ENCODE results near the gene HCAR2.
"Not testable (repeated sequence)": the region's sequence is repeated elsewhere in the genome, so short reads cannot be mapped to it uniquely, and the experiment has no call there.

The HCAR2 gene

GRCh38 chr12:122730215-122731014, 27.3 kb upstream of the HCAR2 start, which contains the start of gene HCAR1:
Gene HCAR1, minus strand, starts transcription at chr12:122730844. Its CDS starts 505 bp downstream, at chr12:122730339.
- peak; percentile 38 to 80 for DNase-seq (ENCODE audit: low read depth in 1 of 2, low spot score in 1 of 2)
- no peak for TF ChIP-seq JUND (IDR thresholded peaks at IDR 0.05; ENCODE audit: low read depth)
- in situ Hi-C loops (cut with HindIII; ENCODE audit: low pct_unique_long_range_greater_than_20kb, low sequenced_read_pairs), result no loop called here

GRCh38 chr12:122729583-122730214, 26.5 kb upstream of the HCAR2 start:
- no peak for DNase-seq (ENCODE audit: low read depth in 1 of 2, low spot score in 1 of 2)
- no peak for TF ChIP-seq JUND (IDR thresholded peaks at IDR 0.05; ENCODE audit: low read depth)
- in situ Hi-C loops (cut with HindIII; ENCODE audit: low pct_unique_long_range_greater_than_20kb, low sequenced_read_pairs), result no loop called here

DNA sequence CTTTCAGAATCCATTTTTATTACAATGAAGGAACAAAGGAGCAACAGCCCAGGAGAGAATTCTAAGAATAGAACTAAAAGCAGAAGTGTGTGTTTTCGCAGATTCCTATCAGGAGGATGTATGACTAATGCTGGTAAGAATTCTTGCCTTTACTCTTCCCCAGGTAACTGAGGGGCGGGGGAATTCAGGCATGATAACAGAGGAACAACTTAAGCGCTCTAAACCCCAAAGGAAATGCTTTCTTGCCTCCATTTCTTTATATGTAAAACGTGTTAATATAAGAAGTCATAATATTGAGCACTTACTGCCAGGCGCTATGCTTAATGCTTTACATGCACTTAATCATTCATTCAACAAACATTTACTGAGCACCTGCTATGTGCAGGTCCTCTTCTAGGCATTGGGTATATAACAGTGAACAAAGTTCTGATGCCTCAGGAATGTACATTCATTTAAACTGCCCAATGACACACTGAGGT, 23.0 kb upstream of the HCAR2 start:
- in situ Hi-C loops (cut with HindIII; ENCODE audit: low pct_unique_long_range_greater_than_20kb, low sequenced_read_pairs), result no loop called here
- peak; percentile 97 for TF ChIP-seq JUND (IDR thresholded peaks at IDR 0.05; ENCODE audit: low read depth)

DNA sequence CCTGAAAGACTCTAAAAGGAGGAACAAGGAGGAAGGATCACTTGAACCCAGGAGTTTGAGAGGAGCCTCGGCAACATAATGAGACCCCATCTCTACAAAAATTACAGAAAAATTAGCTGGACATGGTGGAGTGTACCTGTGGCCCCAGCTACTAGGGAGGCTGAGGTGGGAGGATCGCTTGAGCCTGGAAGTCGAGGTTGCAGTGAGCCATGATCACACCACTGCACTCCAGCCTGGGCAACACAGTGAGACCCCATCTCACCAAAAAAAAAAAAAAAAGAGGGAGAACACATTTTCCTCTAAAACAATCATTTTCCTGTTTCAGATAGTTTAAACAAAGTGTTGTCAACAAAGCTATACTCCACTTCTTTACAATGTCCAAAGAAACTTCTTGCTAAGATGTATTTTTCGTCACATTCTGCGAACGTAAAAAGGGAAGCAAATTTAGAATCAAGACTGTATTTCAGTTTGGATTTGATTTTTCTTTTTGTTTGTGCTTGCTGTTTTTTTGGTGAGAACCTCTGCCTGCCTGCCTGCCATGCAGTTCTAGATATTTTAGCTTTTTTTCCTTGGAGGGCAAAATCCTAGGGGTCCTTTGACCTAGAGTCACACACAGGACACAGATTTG, 22.4 kb upstream of the HCAR2 start:
- in situ Hi-C loops (cut with HindIII; ENCODE audit: low pct_unique_long_range_greater_than_20kb, low sequenced_read_pairs), result no loop called here
- DNase-seq (ENCODE audit: low read depth in 1 of 2, low spot score in 1 of 2), result no peak
- TF ChIP-seq JUND (IDR thresholded peaks at IDR 0.05; ENCODE audit: low read depth), result no peak

More for the DNA sequence above, 23.0 kb upstream of the HCAR2 start:
- peak; percentile 24 to 79 for DNase-seq (ENCODE audit: low read depth in 1 of 2, low spot score in 1 of 2)

GRCh38 chr12:122724641-122725243, 21.6 kb upstream of the HCAR2 start:
- DNase-seq (ENCODE audit: low read depth in 1 of 2, low spot score in 1 of 2), result no peak
- TF ChIP-seq JUND (IDR thresholded peaks at IDR 0.05; ENCODE audit: low read depth), result no peak
- in situ Hi-C loops (cut with HindIII; ENCODE audit: low pct_unique_long_range_greater_than_20kb, low sequenced_read_pairs), result no loop called here

DNA sequence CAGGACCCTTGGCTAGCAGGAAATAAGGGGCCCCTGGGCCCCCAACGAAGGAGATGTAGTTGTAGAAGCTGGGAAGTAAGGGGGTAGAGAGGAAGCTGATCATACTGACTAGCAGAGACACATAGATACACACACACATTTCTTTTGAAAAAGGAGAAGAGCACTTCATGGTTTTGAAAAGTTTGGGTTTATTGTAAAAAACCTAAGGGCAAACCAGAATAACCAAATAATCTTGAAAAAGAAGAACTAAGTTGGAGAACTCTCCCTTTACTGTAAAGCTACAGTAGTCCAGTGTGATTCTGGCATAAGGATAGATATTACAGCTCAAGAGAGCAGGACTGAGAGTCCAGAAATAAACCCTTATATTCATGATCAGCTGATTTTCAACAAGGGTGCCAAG, 19.2 kb upstream of the HCAR2 start:
- in situ Hi-C loops (cut with HindIII; ENCODE audit: low pct_unique_long_range_greater_than_20kb, low sequenced_read_pairs), result no loop called here
- no peak for DNase-seq (ENCODE audit: low read depth in 1 of 2, low spot score in 1 of 2)
- TF ChIP-seq JUND (IDR thresholded peaks at IDR 0.05; ENCODE audit: low read depth), result no peak

- in situ Hi-C loops (cut with HindIII; ENCODE audit: low pct_unique_long_range_greater_than_20kb, low sequenced_read_pairs), result no loop called here
- no peak for TF ChIP-seq JUND (IDR thresholded peaks at IDR 0.05; ENCODE audit: low read depth)
- no peak for DNase-seq (ENCODE audit: low read depth in 1 of 2, low spot score in 1 of 2)
Measured at GRCh38 chr12:122721057-122721545, 17.9 kb upstream of the HCAR2 start.

DNA sequence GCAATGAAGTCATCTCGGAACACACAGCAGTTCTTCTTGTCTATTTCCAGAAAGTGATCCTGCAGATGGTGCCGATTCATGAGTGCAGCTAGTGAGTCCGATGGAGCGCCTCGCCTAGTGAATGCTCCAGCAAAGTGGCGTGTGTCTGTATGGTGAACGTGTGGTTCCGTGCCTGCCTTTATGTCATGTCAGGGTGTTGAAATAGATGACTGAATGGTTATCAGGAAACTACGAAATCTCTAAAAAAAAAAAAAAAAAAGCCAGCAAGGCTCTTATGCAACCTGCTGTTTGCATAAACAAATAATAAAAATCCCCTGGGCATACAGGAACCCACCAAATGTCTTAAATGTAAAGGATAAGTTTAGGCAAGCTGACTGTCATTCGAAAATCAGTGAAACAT, 13.5 kb upstream of the HCAR2 start, which contains the start of gene HCAR3:
Gene HCAR3, minus strand, starts transcription at position 154 of the 400 bp plus-strand sequence. Its CDS starts 74 bp downstream, at position 80.
- DNase-seq (ENCODE audit: low read depth in 1 of 2, low spot score in 1 of 2); in situ Hi-C loops (cut with HindIII; ENCODE audit: low pct_unique_long_range_greater_than_20kb, low sequenced_read_pairs): not testable (repeated sequence)

- DNase-seq (ENCODE audit: low read depth in 1 of 2, low spot score in 1 of 2); in situ Hi-C loops (cut with HindIII; ENCODE audit: low pct_unique_long_range_greater_than_20kb, low sequenced_read_pairs): not testable (repeated sequence)
Measured at GRCh38 chr12:122715211-122715610, 12.1 kb upstream of the HCAR2 start.

GRCh38 chr12:122713491-122714188, 10.5 kb upstream of the HCAR2 start:
- in situ Hi-C loops (cut with HindIII; ENCODE audit: low pct_unique_long_range_greater_than_20kb, low sequenced_read_pairs), result not testable (repeated sequence)

GRCh38 chr12:122711266-122711665, 8.1 kb upstream of the HCAR2 start:
- DNase-seq (ENCODE audit: low read depth in 1 of 2, low spot score in 1 of 2); in situ Hi-C loops (cut with HindIII; ENCODE audit: low pct_unique_long_range_greater_than_20kb, low sequenced_read_pairs): not testable (repeated sequence)

More at GRCh38 chr12:122713491-122714188, 10.5 kb upstream of the HCAR2 start:
- not testable (repeated sequence) for DNase-seq (ENCODE audit: low read depth in 1 of 2, low spot score in 1 of 2)

GRCh38 chr12:122710341-122710740, 7.2 kb upstream of the HCAR2 start:
- in situ Hi-C loops (cut with HindIII; ENCODE audit: low pct_unique_long_range_greater_than_20kb, low sequenced_read_pairs); DNase-seq (ENCODE audit: low read depth in 1 of 2, low spot score in 1 of 2): not testable (repeated sequence)

DNA sequence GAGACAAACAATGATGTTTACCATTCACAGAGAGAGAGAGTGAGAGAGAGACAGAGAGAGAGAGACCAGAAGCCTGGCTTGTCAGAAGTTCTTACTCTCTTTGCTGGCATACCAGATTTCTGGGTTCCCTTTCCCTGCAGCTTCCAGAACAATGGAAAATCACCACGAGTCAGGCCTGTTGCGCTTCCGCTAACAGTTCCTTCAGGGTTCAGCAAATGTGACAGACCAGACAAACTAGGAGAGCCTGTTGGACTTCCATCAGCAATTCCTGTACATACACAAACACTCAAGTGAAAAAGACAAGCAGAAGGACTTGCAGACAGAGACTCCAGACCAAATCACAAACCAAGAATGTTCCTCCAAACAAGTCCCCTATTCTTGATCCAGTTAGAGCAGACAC, 6.1 kb upstream of the HCAR2 start:
- in situ Hi-C loops (cut with HindIII; ENCODE audit: low pct_unique_long_range_greater_than_20kb, low sequenced_read_pairs); DNase-seq (ENCODE audit: low read depth in 1 of 2, low spot score in 1 of 2): not testable (repeated sequence)

DNA sequence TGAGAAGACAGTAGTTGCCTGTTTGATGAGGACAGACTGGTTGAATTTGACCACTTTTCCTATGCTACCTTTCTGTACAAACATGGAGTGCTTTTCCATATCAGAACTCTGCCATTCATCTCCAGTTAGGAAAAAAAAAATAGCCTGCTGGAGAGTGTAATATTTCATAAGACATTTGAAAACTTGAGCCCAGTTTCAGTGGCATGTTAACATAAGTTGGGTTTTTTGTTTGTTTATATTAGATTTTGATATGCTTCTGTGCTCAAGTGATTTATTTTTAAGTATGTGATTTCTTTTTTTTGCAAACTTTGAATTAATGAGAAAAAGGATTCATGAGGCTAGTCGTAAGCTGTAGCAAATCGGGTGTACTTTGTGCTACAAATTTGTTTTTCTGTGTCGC, 684 bp upstream of the HCAR2 start:
- in situ Hi-C loops (cut with HindIII; ENCODE audit: low pct_unique_long_range_greater_than_20kb, low sequenced_read_pairs), result not testable (repeated sequence)

DNA sequence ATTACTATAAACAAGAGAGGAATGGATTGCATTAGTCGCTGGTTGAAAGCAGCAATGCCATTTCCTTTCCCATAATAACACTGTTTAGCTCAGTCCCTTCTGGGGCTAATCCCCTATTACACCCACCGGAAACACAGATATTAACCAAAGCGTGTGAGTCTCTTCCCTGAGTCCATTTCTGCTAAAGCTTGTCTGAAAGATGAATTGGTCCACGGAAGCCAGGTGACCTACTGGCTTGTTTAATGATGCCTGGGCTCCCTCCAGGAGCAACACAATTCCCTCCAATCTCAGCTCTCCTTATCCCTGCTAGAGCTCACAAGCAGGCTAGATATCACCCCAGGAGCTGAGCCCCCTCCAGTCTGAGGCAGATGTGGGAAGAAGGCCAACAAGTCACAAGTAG, 1.7 kb downstream of the HCAR2 start:
- DNase-seq (ENCODE audit: low read depth in 1 of 2, low spot score in 1 of 2); in situ Hi-C loops (cut with HindIII; ENCODE audit: low pct_unique_long_range_greater_than_20kb, low sequenced_read_pairs): not testable (repeated sequence)

More for the DNA sequence above, 684 bp upstream of the HCAR2 start:
- DNase-seq (ENCODE audit: low read depth in 1 of 2, low spot score in 1 of 2), result not testable (repeated sequence)

DNA sequence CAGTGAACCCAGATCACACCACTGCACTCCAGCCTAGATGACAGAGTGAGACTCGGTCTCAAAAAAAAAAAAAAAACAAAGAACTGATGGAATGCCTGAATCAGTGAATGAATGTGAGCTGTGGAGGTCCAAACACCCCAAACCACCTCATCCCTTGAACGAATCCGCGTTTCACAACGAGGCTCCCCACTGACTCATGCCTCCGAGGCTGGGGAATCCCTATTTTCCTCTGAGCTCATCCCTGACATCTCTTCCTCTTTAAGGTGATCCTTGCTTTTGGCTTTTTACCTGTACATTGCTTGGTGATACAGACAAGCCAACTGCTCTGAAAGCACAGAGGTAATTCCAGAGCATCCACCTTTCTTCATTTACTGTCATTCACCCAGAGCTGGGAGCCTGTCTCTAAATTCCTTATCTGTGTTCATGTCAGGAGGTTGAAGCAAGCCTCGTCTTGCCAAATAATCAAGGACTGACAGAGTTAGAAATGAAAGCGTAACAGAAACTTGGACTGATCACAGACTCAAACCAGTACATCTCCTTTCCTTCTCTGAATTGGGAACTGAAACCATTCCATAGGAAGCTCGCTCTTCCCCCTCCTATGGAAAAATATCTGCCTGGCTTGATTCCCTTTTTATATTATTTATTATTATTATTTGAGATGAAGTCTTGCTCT, 3.0 kb downstream of the HCAR2 start:
- in situ Hi-C loops (cut with HindIII; ENCODE audit: low pct_unique_long_range_greater_than_20kb, low sequenced_read_pairs); DNase-seq (ENCODE audit: low read depth in 1 of 2, low spot score in 1 of 2): not testable (repeated sequence)
